ENCODE results near the gene RNF212B. TPM values are rescaled to one million over a fixed set of nuclear protein-coding genes. Genes with fewer than 3 reads are reported as not detected.

The RNF212B gene
- total RNA-seq, 1 experiment from 2014 or later = 0.39 TPM

GRCh38 chr14:23258256-23258655, 20.5 kb downstream of the RNF212B start:
- no peak overlapping the region for H3K14ac ChIP-seq (ENCODE audit: insufficient read depth, low read length)
- H3K27me3 Mint-ChIP-seq (ENCODE audit: low read depth) = peaks cover 14% of the 10 kb centered on the region

More at GRCh38 chr14:23258256-23258655, 20.5 kb downstream of the RNF212B start:
- no peak overlapping the region for H2BK20ac ChIP-seq (ENCODE audit: low read depth, low read length, poor library complexity, severe bottlenecking)
- no peak overlapping the region for H3K18ac ChIP-seq (ENCODE audit: insufficient read length, low read depth, low read length)
- no peaks in the 10 kb centered on the region for H3K36me3 Mint-ChIP-seq (ENCODE audit: insufficient read depth in 1 of 3, low read depth in 3 of 3)
- H3K27ac ChIP-seq (ENCODE audit: insufficient read length, low read depth, low read length) = no peak overlapping the region
- H3K4me2 ChIP-seq (ENCODE audit: insufficient read depth, insufficient read length, low read length) = no peak overlapping the region
- no peaks in the 10 kb centered on the region; the same call in 1 of the 2 replicates for H3K4me1 ChIP-seq (ENCODE audit: insufficient read depth, low read length)
- no peak overlapping the region for H3T11ph ChIP-seq (ENCODE audit: low read length)
- no peak overlapping the region for H2AK5ac ChIP-seq (ENCODE audit: insufficient read length, low read length)
- no peak overlapping the region for H3K23ac ChIP-seq (ENCODE audit: insufficient read length, low read depth, low read length)
- H2BK120ac ChIP-seq (ENCODE audit: low read depth, low read length, poor library complexity, severe bottlenecking) = no peak overlapping the region
- DNase-seq = no peak
- no peak overlapping the region for H3K56ac ChIP-seq (ENCODE audit: insufficient read length, low read depth, low read length)
- no peaks in the 10 kb centered on the region for H3K27me3 ChIP-seq (ENCODE audit: insufficient read depth, low read length)
- H4K91ac ChIP-seq (ENCODE audit: insufficient read length, low read depth, low read length) = no peak overlapping the region
- H3K9me3 Mint-ChIP-seq = no peaks in the 10 kb centered on the region; a peak in 1 of 5 replicates
- no peaks in the 10 kb centered on the region for H3K79me2 ChIP-seq (ENCODE audit: insufficient read depth, low read length)
- TF ChIP-seq, protein P1, sequence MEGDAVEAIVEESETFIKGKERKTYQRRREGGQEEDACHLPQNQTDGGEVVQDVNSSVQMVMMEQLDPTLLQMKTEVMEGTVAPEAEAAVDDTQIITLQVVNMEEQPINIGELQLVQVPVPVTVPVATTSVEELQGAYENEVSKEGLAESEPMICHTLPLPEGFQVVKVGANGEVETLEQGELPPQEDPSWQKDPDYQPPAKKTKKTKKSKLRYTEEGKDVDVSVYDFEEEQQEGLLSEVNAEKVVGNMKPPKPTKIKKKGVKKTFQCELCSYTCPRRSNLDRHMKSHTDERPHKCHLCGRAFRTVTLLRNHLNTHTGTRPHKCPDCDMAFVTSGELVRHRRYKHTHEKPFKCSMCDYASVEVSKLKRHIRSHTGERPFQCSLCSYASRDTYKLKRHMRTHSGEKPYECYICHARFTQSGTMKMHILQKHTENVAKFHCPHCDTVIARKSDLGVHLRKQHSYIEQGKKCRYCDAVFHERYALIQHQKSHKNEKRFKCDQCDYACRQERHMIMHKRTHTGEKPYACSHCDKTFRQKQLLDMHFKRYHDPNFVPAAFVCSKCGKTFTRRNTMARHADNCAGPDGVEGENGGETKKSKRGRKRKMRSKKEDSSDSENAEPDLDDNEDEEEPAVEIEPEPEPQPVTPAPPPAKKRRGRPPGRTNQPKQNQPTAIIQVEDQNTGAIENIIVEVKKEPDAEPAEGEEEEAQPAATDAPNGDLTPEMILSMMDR (conservative IDR thresholded peaks at IDR 0.05) = no peak
- H4K8ac ChIP-seq (replicated peaks; ENCODE audit: insufficient read length, low read depth, low read length) = no peak overlapping the region
- no peaks in the 10 kb centered on the region for H4K20me1 ChIP-seq (ENCODE audit: control insufficient read depth, insufficient read depth, insufficient read length)
- no peak overlapping the region for H3K4ac ChIP-seq (ENCODE audit: low read depth, low read length)
- H2BK12ac ChIP-seq (ENCODE audit: insufficient read length, low read depth, low read length) = no peak overlapping the region
- no peaks in the 10 kb centered on the region for H3K9me3 ChIP-seq (ENCODE audit: control insufficient read depth, low read depth, low read length)
- peaks cover 23 to 37% of the 10 kb centered on the region in 2 experiments for H3K4me1 Mint-ChIP-seq
- H3K79me1 ChIP-seq (ENCODE audit: insufficient read depth, low read depth, low read length, poor library complexity, severe bottlenecking) = no peaks in the 10 kb centered on the region
- WGBS (ENCODE audit: extremely low coverage, insufficient read length, low lambda C conversion rate) = no CpG with 5 or more reads among the region's 5 CpGs
- H2BK15ac ChIP-seq (ENCODE audit: low read depth, low read length) = no peak overlapping the region
- no peak overlapping the region for H3K4me3 Mint-ChIP-seq
- no peaks in the 10 kb centered on the region for H3K23me2 ChIP-seq (ENCODE audit: insufficient read length, low read depth, low read length, poor library complexity, severe bottlenecking)
- H2BK5ac ChIP-seq (ENCODE audit: insufficient read length, low read length) = no peak overlapping the region
- no peak overlapping the region for H3K9ac ChIP-seq (ENCODE audit: extremely low read depth, insufficient read length, low read length)
- H4K5ac ChIP-seq (ENCODE audit: insufficient read length, low read depth, low read length) = no peak overlapping the region
- peak overlapping the region; percentile 48 for H2AFZ ChIP-seq (ENCODE audit: low read length)
- H3K27ac Mint-ChIP-seq = peak overlapping the region in 1 of 3 experiments; percentile 34; a peak in 1 of 7 replicates
